OCI-LY3 (cell line): ENCODE results near the gene CCL26.

Source experiments
- CTCF ChIP-seq: fragments of 200-600, 300-600 bp; sonication (generic); IDR thresholded peaks from 2 replicates; pipeline ENCODE4 v1.5.1; 2014; ENCODE audit warnings: antibody characterized with exemption, low read length, low read depth
- EZH2phosphoT487 ChIP-seq: fragments of 200-600 bp; shearing (Covaris generic); IDR thresholded peaks from 2 replicates; pipeline ENCODE4 v1.6.1; 2018; ENCODE audit warnings: antibody characterized with exemption, mixed run types, low read depth

DNA sequence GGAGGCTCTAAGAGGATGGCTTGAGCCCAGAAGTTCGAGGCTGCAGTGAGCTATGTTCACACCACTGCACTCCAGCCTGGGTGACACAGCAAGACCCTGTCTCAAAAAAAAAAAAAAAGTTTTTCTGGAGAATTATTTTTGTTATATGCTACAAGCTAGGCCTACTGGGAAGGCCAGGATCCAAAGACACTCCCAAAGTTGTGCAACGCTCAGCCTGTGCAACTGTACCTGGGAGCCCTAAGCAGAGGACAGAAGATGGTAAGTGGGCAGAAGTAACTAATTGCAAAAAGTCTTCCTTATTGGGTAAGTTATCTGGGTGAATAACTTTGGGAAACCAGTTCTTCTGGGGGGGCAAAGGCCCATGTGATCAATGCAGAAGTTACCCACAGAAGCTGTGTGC is 50.6 kb downstream of the CCL26 start:
- TF ChIP-seq CTCF (no peak), EZH2phosphoT487 (no peak)
